Muscle of leg (tissue), 11 donors: ENCODE results near the gene EYS. TPM values are rescaled to one million over a fixed set of nuclear protein-coding genes. Genes with fewer than 3 reads are reported as not detected.
A peak's percentile ranks its signal among the peaks of the same experiment; 100 is the strongest.

ENCODE experiments used
- DNase-seq: peaks from one replicate; pipeline ENCODE4 v3.0.0; 2013
- H3K27ac ChIP-seq: one replicate; pipeline ENCODE4 v1.5.1; 2013; ENCODE audit warnings: mild to moderate bottlenecking, low read length, control low read depth
- H3K27me3 ChIP-seq: one replicate; pipeline ENCODE4 v1.6.1; 2013; ENCODE audit warnings: low read length; ENCODE audit not compliant: control insufficient read depth, insufficient read depth
- H3K36me3 ChIP-seq: one replicate; pipeline ENCODE4 v1.6.1; 2013; ENCODE audit warnings: low read length; ENCODE audit not compliant: control insufficient read depth, insufficient read depth
- H3K4me1 ChIP-seq: one replicate; pipeline ENCODE4 v1.6.1; 2013; ENCODE audit warnings: low read length; ENCODE audit not compliant: control insufficient read depth, insufficient read depth
- H3K4me3 ChIP-seq: one replicate; pipeline ENCODE4 v1.5.1; 2013; ENCODE audit warnings: low read length, control low read depth
- H3K9me3 ChIP-seq: replicated peaks from 2 replicates; pipeline ENCODE4 v1.6.1; 2013; ENCODE audit warnings: low read depth, low read length; ENCODE audit not compliant: control insufficient read depth
- WGBS: methylation state at CpG from one replicate; pipeline ENCODE4 v1.1.5; 2013; ENCODE audit warnings: missing lambda C conversion rate; ENCODE audit not compliant: insufficient coverage; 5-methylcytosine and 5-hydroxymethylcytosine counted together
- polyA plus RNA-seq, 8 donors: library from polyadenylated mRNA; unstranded; fragments of 120-200 nt; gene quantifications; one replicate each; pipeline versions ENCODE4 v1.2.1 to v1.2.3, GENCODE V29; 2013; ENCODE audit warnings: inconsistent platforms in 1 of 8, low replicate concordance in 1 of 8; ENCODE audit not compliant: insufficient read length in 8 of 8, insufficient read depth in 1 of 8
- total RNA-seq: library from RNA; stranded (reverse); fragments of 120-200 nt; gene quantifications from one replicate; pipeline ENCODE4 v1.2.4, GENCODE V29; 2013

Gene EYS
- total and polyA plus RNA-seq, 9 donors = 0.24 to 1.1 (median 0.66) TPM

GRCh38 chr6:65191471-65191870 lies 515.6 kb downstream of the EYS start:
- WGBS = no CpG with 5 or more reads among the region's 2 CpGs
- H3K27ac ChIP-seq = no peak overlapping the region
- H3K36me3 ChIP-seq = no peaks in the 10 kb centered on the region
- H3K9me3 ChIP-seq = no peaks in the 10 kb centered on the region
- no peak overlapping the region for H3K4me3 ChIP-seq
- H3K27me3 ChIP-seq = no peaks in the 10 kb centered on the region
- no peaks in the 10 kb centered on the region for H3K4me1 ChIP-seq
- DNase-seq = no peak

- DNase-seq = no peak
- WGBS = no CpG with 5 or more reads among the region's 5 CpGs
- H3K27me3 ChIP-seq = no peaks in the 10 kb centered on the region
- no peaks in the 10 kb centered on the region for H3K36me3 ChIP-seq
- no peaks in the 10 kb centered on the region for H3K4me1 ChIP-seq
- no peak overlapping the region for H3K4me3 ChIP-seq
- H3K27ac ChIP-seq = no peak overlapping the region
- no peaks in the 10 kb centered on the region for H3K9me3 ChIP-seq
Measured at GRCh38 chr6:65189236-65189881, 517.7 kb downstream of the EYS start.

GRCh38 chr6:65186826-65187225 lies 520.2 kb downstream of the EYS start:
- Histone ChIP-seq H3K27me3 (no peaks in the 10 kb centered on the region), H3K27ac (no peak overlapping the region), H3K4me3 (no peak overlapping the region), H3K9me3 (no peaks in the 10 kb centered on the region), H3K4me1 (no peaks in the 10 kb centered on the region), H3K36me3 (no peaks in the 10 kb centered on the region)
- peak; percentile 2 for DNase-seq
- no CpG with 5 or more reads among the region's 1 CpG for WGBS

GRCh38 chr6:65182681-65183080 lies 524.3 kb downstream of the EYS start:
- DNase-seq = no peak
- 100% methylated on average over 1 of the region's 2 CpGs for WGBS

GRCh38 chr6:65170273-65170672 lies 536.8 kb downstream of the EYS start:
- H3K27me3 ChIP-seq = no peaks in the 10 kb centered on the region
- H3K36me3 ChIP-seq = no peaks in the 10 kb centered on the region
- H3K4me1 ChIP-seq = no peaks in the 10 kb centered on the region
- H3K4me3 ChIP-seq = no peak overlapping the region
- no CpG with 5 or more reads among the region's 2 CpGs for WGBS
- no peak overlapping the region for H3K27ac ChIP-seq
- H3K9me3 ChIP-seq = no peaks in the 10 kb centered on the region
- DNase-seq = no peak

More at GRCh38 chr6:65182681-65183080, 524.3 kb downstream of the EYS start:
- H3K4me1 ChIP-seq = no peaks in the 10 kb centered on the region
- H3K27me3 ChIP-seq = no peaks in the 10 kb centered on the region
- H3K9me3 ChIP-seq = no peaks in the 10 kb centered on the region
- no peak overlapping the region for H3K4me3 ChIP-seq
- H3K27ac ChIP-seq = no peak overlapping the region
- H3K36me3 ChIP-seq = no peaks in the 10 kb centered on the region

- WGBS = no CpG with 5 or more reads among the region's 1 CpG
- peak; percentile 68 for DNase-seq
Measured at GRCh38 chr6:65161661-65162060, 545.4 kb downstream of the EYS start.

GRCh38 chr6:65157025-65157424 lies 550.0 kb downstream of the EYS start:
- H3K27ac ChIP-seq = no peak overlapping the region
- no peak overlapping the region for H3K4me3 ChIP-seq
- DNase-seq = no peak
- no CpG with 5 or more reads among the region's 3 CpGs for WGBS
- no peaks in the 10 kb centered on the region for H3K27me3 ChIP-seq
- H3K4me1 ChIP-seq = no peaks in the 10 kb centered on the region
- H3K9me3 ChIP-seq = no peaks in the 10 kb centered on the region
- H3K36me3 ChIP-seq = no peaks in the 10 kb centered on the region

More at GRCh38 chr6:65161661-65162060, 545.4 kb downstream of the EYS start:
- Histone ChIP-seq H3K36me3 (no peaks in the 10 kb centered on the region), H3K9me3 (no peaks in the 10 kb centered on the region), H3K4me1 (no peaks in the 10 kb centered on the region), H3K27ac (no peak overlapping the region), H3K27me3 (no peaks in the 10 kb centered on the region), H3K4me3 (no peak overlapping the region)

GRCh38 chr6:65155083-65155482 lies 551.9 kb downstream of the EYS start:
- H3K9me3 ChIP-seq = no peaks in the 10 kb centered on the region
- H3K4me1 ChIP-seq = no peaks in the 10 kb centered on the region
- H3K36me3 ChIP-seq = no peaks in the 10 kb centered on the region
- no CpG with 5 or more reads among the region's 1 CpG for WGBS
- no peaks in the 10 kb centered on the region for H3K27me3 ChIP-seq
- H3K4me3 ChIP-seq = no peak overlapping the region
- no peak overlapping the region for H3K27ac ChIP-seq
- no peak for DNase-seq

GRCh38 chr6:65149841-65150240 lies 557.2 kb downstream of the EYS start:
- no peaks in the 10 kb centered on the region for H3K4me1 ChIP-seq
- no CpG with 5 or more reads among the region's 1 CpG for WGBS

GRCh38 chr6:65148839-65149238 lies 558.2 kb downstream of the EYS start:
- no CpG with 5 or more reads among the region's 2 CpGs for WGBS

More at GRCh38 chr6:65149841-65150240, 557.2 kb downstream of the EYS start:
- DNase-seq = no peak
- Histone ChIP-seq H3K27me3 (no peaks in the 10 kb centered on the region), H3K27ac (no peak overlapping the region), H3K4me3 (no peak overlapping the region), H3K9me3 (peaks cover 10% of the 10 kb centered on the region), H3K36me3 (no peaks in the 10 kb centered on the region)

GRCh38 chr6:65135567-65135966 lies 571.5 kb downstream of the EYS start:
- Histone ChIP-seq H3K27me3 (no peaks in the 10 kb centered on the region), H3K36me3 (no peaks in the 10 kb centered on the region), H3K27ac (no peak overlapping the region), H3K4me3 (no peak overlapping the region), H3K4me1 (no peaks in the 10 kb centered on the region), H3K9me3 (peaks cover 2% of the 10 kb centered on the region)
- no CpG with 5 or more reads among the region's 2 CpGs for WGBS
- no peak for DNase-seq

More at GRCh38 chr6:65148839-65149238, 558.2 kb downstream of the EYS start:
- Histone ChIP-seq H3K4me3 (no peak overlapping the region), H3K27ac (no peak overlapping the region), H3K36me3 (no peaks in the 10 kb centered on the region), H3K4me1 (no peaks in the 10 kb centered on the region), H3K27me3 (no peaks in the 10 kb centered on the region), H3K9me3 (peaks cover 10% of the 10 kb centered on the region)
- no peak for DNase-seq
